ENCODE data around the gene SCUBE1.

- TF ChIP-seq, protein P1, sequence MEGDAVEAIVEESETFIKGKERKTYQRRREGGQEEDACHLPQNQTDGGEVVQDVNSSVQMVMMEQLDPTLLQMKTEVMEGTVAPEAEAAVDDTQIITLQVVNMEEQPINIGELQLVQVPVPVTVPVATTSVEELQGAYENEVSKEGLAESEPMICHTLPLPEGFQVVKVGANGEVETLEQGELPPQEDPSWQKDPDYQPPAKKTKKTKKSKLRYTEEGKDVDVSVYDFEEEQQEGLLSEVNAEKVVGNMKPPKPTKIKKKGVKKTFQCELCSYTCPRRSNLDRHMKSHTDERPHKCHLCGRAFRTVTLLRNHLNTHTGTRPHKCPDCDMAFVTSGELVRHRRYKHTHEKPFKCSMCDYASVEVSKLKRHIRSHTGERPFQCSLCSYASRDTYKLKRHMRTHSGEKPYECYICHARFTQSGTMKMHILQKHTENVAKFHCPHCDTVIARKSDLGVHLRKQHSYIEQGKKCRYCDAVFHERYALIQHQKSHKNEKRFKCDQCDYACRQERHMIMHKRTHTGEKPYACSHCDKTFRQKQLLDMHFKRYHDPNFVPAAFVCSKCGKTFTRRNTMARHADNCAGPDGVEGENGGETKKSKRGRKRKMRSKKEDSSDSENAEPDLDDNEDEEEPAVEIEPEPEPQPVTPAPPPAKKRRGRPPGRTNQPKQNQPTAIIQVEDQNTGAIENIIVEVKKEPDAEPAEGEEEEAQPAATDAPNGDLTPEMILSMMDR (IDR thresholded peaks at IDR 0.05), result no peak
- TF ChIP-seq EP300 (IDR thresholded peaks at IDR 0.05), result no peak
- TF ChIP-seq POLR2A (IDR thresholded peaks at IDR 0.05), result no peak
These were observed 38.5 kb upstream of the SCUBE1 start for GRCh38 chr22:43381693-43382092.
